Measurements from ENCODE around the gene RFX7.

DNA sequence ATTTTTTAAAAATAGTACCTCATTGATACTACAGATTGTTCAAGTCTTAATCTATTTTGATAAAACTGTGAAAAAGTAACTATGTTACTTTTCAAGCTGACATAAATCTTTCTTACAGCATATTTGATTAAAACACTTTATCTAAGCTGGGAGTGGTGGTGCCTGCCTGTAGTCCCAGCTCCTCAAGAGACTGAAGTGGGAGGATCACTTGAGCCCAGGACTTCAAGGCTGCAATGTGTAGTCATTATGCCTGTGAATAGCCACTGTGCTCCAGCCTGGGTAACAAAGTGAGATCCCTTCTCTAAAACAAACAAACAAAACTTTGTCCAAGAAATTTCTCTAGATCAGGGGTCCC lies 190.7 kb downstream of the RFX7 start:
- TF ChIP-seq EP300 (IDR thresholded peaks at IDR 0.05) (no peak), POLR2A (IDR thresholded peaks at IDR 0.05; ENCODE audit: low read length) (no peak), RFX5 (IDR thresholded peaks at IDR 0.05) (no peak), JUN (IDR thresholded peaks at IDR 0.05) (no peak), EHMT2 (IDR thresholded peaks at IDR 0.05; ENCODE audit: low read depth) (no peak), CBX8 (IDR thresholded peaks at IDR 0.05) (no peak), ZNF302 (CRISPR knock-in tag; IDR thresholded peaks at IDR 0.05) (no peak), RARB (CRISPR knock-in tag; IDR thresholded peaks at IDR 0.05) (no peak), CHD2 (IDR thresholded peaks at IDR 0.05; ENCODE audit: low read length, partially characterized antibody) (no peak)
- TF ChIP-seq, protein P1, sequence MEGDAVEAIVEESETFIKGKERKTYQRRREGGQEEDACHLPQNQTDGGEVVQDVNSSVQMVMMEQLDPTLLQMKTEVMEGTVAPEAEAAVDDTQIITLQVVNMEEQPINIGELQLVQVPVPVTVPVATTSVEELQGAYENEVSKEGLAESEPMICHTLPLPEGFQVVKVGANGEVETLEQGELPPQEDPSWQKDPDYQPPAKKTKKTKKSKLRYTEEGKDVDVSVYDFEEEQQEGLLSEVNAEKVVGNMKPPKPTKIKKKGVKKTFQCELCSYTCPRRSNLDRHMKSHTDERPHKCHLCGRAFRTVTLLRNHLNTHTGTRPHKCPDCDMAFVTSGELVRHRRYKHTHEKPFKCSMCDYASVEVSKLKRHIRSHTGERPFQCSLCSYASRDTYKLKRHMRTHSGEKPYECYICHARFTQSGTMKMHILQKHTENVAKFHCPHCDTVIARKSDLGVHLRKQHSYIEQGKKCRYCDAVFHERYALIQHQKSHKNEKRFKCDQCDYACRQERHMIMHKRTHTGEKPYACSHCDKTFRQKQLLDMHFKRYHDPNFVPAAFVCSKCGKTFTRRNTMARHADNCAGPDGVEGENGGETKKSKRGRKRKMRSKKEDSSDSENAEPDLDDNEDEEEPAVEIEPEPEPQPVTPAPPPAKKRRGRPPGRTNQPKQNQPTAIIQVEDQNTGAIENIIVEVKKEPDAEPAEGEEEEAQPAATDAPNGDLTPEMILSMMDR (IDR thresholded peaks at IDR 0.05): no peak; the same call in 1 of the 3 replicates
- TF ChIP-seq, protein P2, sequence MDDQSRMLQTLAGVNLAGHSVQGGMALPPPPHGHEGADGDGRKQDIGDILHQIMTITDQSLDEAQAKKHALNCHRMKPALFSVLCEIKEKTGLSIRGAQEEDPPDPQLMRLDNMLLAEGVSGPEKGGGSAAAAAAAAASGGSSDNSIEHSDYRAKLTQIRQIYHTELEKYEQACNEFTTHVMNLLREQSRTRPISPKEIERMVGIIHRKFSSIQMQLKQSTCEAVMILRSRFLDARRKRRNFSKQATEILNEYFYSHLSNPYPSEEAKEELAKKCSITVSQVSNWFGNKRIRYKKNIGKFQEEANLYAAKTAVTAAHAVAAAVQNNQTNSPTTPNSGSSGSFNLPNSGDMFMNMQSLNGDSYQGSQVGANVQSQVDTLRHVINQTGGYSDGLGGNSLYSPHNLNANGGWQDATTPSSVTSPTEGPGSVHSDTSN (IDR thresholded peaks at IDR 0.05): no peak

Data from A549 (cell line).